ENCODE results near the gene FBXO42.

- TF ChIP-seq POLR2AphosphoS5 (IDR thresholded peaks at IDR 0.05; ENCODE audit: low read depth, low read length) (no peak), CTCF (CRISPR knock-in tag; IDR thresholded peaks at IDR 0.05) (no peak)
These were observed 34.3 kb upstream of the FBXO42 start for GRCh38 chr1:16386454-16387113.
